ENCODE data around the gene RELN. TPM values are rescaled to one million over a fixed set of nuclear protein-coding genes. Genes with fewer than 3 reads are reported as not detected.

Gene RELN
- total RNA-seq, 1 donor from 2014 or later: 0.11 TPM

- Histone ChIP-seq H3K36me3 (no peaks in the 10 kb centered on the region), H3K9me3 (no peaks in the 10 kb centered on the region), H3K4me1 (peaks cover 0 to 3% of the 10 kb centered on the region in 2 donors), H3K27me3 (no peaks in the 10 kb centered on the region), H3K4me3 (no peak overlapping the region), H3K27ac (no peak overlapping the region)
- no peak for DNase-seq (ENCODE audit: low spot score in 2 of 2)
- TF ChIP-seq CTCF (IDR thresholded peaks at IDR 0.05): no peak
- intact Hi-C loops (cut with DNase I): no loop called here
These were observed 449.6 kb downstream of the RELN start for GRCh38 chr7:103539875-103540274.

DNA sequence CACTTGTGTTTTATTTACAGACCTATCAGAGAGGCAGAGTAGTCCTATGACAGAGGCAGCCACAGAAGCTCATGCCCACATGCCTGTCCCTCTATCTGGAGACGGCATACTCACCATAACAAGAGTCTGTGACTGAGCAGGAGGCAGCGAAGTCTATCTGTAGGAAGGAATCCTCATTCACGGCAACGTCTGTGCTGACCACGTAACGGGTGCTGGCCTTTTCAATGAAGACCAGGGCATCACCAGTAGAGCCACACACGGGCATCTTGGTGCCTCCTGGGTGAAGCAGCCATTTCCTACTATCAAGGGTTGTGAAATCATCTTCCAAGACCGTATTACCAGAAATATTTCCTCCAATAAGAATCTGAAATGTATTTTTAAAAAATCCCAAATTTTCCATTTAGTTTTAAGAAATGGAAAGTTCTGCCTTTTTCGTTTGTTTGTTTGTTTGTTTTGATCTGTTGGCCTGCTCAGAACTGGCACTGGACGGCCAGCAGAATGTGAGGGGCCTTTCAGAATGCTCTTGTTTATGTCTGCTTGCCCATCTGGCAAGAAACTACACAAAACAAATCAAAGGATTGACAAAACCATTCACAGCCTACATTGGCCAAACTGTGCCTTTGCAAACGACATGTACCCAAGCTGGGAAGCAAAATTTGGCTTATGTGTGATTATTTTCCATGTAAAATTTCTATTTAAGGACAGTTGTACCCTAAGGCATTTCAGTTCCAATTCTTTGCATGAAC is 450.3 kb downstream of the RELN start:
- no peak for DNase-seq (ENCODE audit: low spot score in 2 of 2)
- H3K4me3 ChIP-seq: no peak overlapping the region
- no peaks in the 10 kb centered on the region for H3K36me3 ChIP-seq
- peaks cover 0 to 3% of the 10 kb centered on the region in 2 donors for H3K4me1 ChIP-seq
- TF ChIP-seq CTCF (IDR thresholded peaks at IDR 0.05): no peak
- no peaks in the 10 kb centered on the region for H3K27me3 ChIP-seq
- no peaks in the 10 kb centered on the region for H3K9me3 ChIP-seq
- intact Hi-C loops (cut with DNase I): no loop called here
- H3K27ac ChIP-seq: no peak overlapping the region

GRCh38 chr7:103533761-103534160 is 455.7 kb downstream of the RELN start:
- no peak overlapping the region for H3K4me3 ChIP-seq
- H3K27me3 ChIP-seq: no peaks in the 10 kb centered on the region
- H3K4me1 ChIP-seq: no peaks in the 10 kb centered on the region
- no peak for TF ChIP-seq CTCF (IDR thresholded peaks at IDR 0.05)
- no peaks in the 10 kb centered on the region for H3K9me3 ChIP-seq
- no peak for DNase-seq (ENCODE audit: low spot score in 2 of 2)
- no peaks in the 10 kb centered on the region for H3K36me3 ChIP-seq
- intact Hi-C loops (cut with DNase I): no loop called here
- no peak overlapping the region for H3K27ac ChIP-seq

DNA sequence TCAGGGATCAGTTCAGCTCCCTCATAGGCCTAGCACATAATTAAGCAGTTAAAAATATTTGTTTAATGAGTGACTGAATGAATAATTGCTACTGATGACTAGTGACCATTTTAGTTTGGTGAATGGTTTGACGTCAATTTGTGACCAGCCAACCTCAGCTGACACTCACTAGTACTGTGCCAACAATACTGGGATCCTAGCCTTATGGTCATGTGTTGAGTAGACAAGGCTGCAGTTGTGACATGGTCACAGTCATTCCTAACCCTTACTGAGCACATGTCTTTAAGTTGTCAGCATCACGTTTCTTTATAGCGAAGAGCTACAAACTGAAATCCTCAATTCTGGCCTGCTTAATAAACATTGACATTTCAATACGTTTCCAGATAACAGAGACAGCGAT is 456.5 kb downstream of the RELN start:
- intact Hi-C loops (cut with DNase I): no loop called here
- Histone ChIP-seq H3K9me3 (no peaks in the 10 kb centered on the region), H3K36me3 (no peaks in the 10 kb centered on the region), H3K27ac (no peak overlapping the region), H3K4me1 (no peaks in the 10 kb centered on the region), H3K27me3 (no peaks in the 10 kb centered on the region), H3K4me3 (no peak overlapping the region)
- no peak for DNase-seq (ENCODE audit: low spot score in 2 of 2)
- TF ChIP-seq CTCF (IDR thresholded peaks at IDR 0.05): no peak

DNA sequence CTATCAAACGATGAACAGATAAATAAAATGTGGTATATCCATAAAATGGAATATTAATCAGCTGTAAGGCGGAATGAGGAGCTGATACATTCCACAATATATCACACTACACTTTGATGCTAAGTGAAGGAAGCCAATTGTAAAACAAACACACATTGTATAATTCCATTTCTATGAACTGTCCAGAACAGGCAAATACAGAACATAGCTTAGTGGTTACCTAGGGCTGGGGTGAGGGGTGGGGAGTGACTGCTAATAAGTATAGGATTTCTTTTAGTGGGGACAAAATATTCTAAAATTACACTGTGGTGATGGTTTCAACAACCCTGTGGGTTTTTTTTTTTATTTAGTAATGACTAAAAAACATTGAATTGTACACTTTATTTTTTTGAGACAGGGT is 461.3 kb downstream of the RELN start:
- no peak overlapping the region for H3K4me3 ChIP-seq
- no peaks in the 10 kb centered on the region for H3K9me3 ChIP-seq
- H3K36me3 ChIP-seq: no peaks in the 10 kb centered on the region
- no peaks in the 10 kb centered on the region for H3K4me1 ChIP-seq
- intact Hi-C loops (cut with DNase I): no loop called here
- DNase-seq (ENCODE audit: low spot score in 2 of 2): no peak
- no peaks in the 10 kb centered on the region for H3K27me3 ChIP-seq
- no peak for TF ChIP-seq CTCF (IDR thresholded peaks at IDR 0.05)
- H3K27ac ChIP-seq: no peak overlapping the region
